Stimulated activated CD4-positive, alpha-beta T cell treated with anti-CD3 and anti-CD28 coated beads, Interleukin-4, amount 100 ng/mL, for 4 hours (primary cell): ENCODE results near the gene EIF2B5.

Experiments
- DNase-seq, 2 experiments: peaks; one replicate each; pipeline ENCODE4 v3.0.0-alpha.2; 2020

The EIF2B5 gene

GRCh38 chr3:184174646-184175492 lies 39.7 kb downstream of the EIF2B5 start, which contains the start of gene AP2M1:
AP2M1 (plus strand) TSS chr3:184174855; CDS start chr3:184176994, 2,139 bp downstream.
- DNase-seq: peak; percentile 95 to 98

- DNase-seq: no peak
Measured at GRCh38 chr3:184175506-184175905, 40.3 kb downstream of the EIF2B5 start.

- no peak for DNase-seq
Measured at GRCh38 chr3:184175981-184176376, 40.8 kb downstream of the EIF2B5 start.

- no peak for DNase-seq
Measured at GRCh38 chr3:184176377-184177330, 41.5 kb downstream of the EIF2B5 start.

GRCh38 chr3:184177331-184177731 lies 42.2 kb downstream of the EIF2B5 start:
- DNase-seq: no peak

- no peak for DNase-seq
Measured at GRCh38 chr3:184177767-184178306, 42.7 kb downstream of the EIF2B5 start.

- no peak for DNase-seq
Measured at GRCh38 chr3:184178521-184179138, 43.5 kb downstream of the EIF2B5 start.

GRCh38 chr3:184180165-184180564 lies 45.0 kb downstream of the EIF2B5 start:
- DNase-seq: no peak

- DNase-seq: no peak
Measured at GRCh38 chr3:184181596-184181995, 46.4 kb downstream of the EIF2B5 start.

- DNase-seq: no peak
Measured at GRCh38 chr3:184183679-184184078, 48.5 kb downstream of the EIF2B5 start.

- no peak for DNase-seq
Measured at GRCh38 chr3:184184546-184185230, 49.5 kb downstream of the EIF2B5 start.

- DNase-seq: peak; percentile 99
Measured at GRCh38 chr3:184185461-184186183, 50.5 kb downstream of the EIF2B5 start.

GRCh38 chr3:184186184-184186901 lies 51.2 kb downstream of the EIF2B5 start, which contains the start of gene ABCF3:
ABCF3 (plus strand) TSS chr3:184186199; CDS start chr3:184186208, 9 bp downstream.
- DNase-seq: no peak

- no peak for DNase-seq
Measured at GRCh38 chr3:184186902-184187207, 51.7 kb downstream of the EIF2B5 start.

- no peak for DNase-seq
Measured at GRCh38 chr3:184188080-184188479, 52.9 kb downstream of the EIF2B5 start.

GRCh38 chr3:184189421-184189820 lies 54.3 kb downstream of the EIF2B5 start:
- no peak for DNase-seq

- no peak for DNase-seq
Measured at GRCh38 chr3:184192889-184193288, 57.7 kb downstream of the EIF2B5 start.

GRCh38 chr3:184193991-184194539 lies 58.9 kb downstream of the EIF2B5 start:
- DNase-seq: no peak
